HG03558 (cell line): ENCODE data around the gene ARHGEF28.

Experiments
- ATAC-seq: cut with Tn5 transposase; IDR thresholded peaks from one replicate; pipeline ENCODE4 v1.9.1; 2021; ENCODE audit warnings: moderate number of reproducible peaks; ENCODE audit not compliant: unreplicated experiment; ENCODE audit errors: extremely low read depth

The ARHGEF28 gene

DNA sequence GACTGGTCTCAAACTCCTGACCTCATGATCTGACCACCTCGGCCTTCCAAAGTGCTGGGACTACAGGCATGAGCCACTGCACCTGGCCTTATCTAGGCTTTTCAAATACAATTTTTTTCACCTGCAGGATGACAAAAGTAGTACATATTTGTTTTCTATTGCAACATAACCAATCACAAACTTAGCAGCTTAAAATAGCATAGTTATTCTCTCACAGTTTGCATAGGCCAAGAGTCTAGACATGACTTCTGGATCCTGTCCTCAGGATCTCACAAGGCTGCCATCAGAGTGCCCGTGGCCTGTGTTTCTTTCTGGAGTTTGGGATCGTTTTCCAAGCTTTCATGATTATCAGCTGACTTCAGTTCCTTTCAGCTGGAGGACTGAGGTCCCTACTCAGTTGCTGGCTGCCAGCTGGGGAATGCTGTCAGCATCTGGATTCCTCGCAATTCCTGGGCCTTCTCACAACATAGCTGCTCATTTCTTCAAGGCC lies 348.9 kb downstream of the ARHGEF28 start:
- no peak for ATAC-seq

DNA sequence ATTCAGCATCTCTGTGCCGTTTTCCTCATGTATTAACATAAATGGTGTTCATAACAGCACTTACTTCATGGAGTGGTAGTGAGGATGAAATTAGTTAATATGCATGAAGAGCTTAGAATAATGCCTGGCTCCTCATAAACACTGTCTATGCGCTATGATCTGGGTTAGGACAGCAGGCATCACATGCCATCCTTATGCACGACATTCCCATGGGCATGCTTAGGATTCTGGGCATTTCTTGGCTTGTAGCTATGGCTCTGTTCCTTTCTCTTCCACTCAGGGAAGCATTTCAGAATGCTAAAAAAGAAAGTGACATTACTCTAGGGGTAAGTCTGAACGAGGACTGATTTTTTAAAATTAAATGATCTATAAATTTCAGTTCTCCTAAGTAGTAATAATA lies 349.8 kb downstream of the ARHGEF28 start:
- no peak for ATAC-seq

DNA sequence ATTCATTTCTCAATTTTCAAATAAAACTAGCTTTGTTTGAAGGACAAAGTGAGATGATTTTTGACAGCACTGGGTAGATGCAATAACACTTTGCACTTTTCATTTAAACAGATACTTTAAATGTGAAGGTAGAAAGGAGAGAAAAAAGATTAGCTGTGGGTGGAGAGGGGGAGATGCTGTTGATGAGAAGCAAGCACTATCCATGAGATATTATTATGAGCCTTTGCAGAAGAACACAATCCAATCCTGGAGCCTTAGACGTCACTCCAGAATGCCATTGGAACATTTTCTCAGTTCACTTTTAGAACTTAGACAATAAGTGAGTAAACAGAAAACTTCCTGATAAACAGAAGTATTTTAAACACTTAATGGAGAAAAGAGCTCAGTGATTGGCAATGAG lies 351.1 kb downstream of the ARHGEF28 start:
- ATAC-seq: no peak

DNA sequence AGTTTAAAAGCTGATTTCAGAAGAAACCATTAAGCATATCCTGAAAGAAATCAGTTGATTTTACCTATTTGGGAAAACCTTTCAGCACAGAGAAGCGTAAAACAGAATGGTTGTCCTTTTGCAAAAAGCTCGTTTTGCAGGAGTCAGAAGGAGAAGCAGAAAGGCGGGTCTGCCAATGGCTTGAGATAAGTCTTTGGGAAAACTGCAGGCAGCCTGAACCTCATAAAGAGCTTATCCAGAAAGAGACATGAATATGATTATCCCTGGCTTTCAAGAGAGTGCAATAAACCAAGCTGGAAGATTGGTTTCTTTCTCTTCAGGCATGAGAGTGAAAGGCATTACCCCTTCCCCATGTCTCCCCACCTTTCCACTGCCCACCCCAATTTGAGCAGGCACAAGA lies 353.3 kb downstream of the ARHGEF28 start:
- no peak for ATAC-seq

DNA sequence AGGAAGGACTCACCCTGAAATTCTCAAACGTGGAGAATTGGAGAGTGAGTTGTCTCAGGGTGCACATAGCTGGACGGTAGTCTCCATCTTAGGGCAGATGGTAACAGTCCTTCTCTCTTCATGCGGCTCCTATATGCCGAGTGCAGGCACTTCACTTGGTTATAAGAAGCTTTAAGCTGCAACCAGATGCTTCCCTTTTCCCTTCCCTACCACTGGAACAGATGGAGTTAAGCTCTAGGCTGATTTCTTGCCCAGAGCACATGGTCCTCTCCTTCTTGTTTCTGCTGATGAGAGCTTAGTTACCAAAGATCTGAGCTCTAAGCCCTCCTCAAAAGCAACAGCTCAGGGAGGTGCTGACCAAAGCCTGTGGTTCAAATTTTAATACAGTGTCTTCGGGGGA lies 355.7 kb downstream of the ARHGEF28 start:
- no peak for ATAC-seq

DNA sequence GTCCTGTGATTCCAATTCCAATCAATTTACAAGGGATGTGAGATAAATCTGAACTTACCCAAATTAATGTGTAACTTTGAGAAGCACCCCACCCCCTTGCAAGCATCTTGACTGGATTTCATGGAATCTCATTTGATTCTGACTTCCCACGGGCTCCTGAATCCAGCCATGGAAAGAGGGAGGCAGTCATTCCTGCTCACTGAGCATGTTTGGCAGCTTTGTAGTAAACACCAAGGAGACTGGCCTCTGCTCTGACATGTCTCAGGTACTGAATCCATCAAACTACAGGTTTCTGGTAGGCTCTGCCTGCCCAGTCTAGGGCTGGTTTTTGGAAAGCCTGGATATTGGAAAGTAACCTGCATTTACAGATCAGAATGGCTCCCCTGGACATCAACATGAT lies 357.6 kb downstream of the ARHGEF28 start:
- ATAC-seq: no peak

DNA sequence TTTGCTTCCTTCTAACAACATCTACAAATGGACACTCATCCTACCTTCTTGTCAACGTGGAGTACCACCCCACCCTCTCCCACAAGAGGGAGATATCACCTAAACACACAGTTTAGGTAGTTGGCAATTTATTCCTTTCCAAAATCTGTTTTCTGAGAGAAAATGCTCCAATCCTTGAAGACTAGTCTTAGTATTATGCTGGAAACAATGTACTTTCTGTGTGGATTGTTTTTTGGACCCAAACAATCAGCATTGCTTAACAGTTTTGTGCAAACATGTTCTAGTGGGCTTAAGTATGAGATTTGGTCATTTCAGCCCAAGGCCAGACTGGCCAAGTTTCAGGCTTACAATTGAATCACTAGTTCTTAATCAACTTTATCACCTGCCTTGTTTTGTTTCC lies 359.1 kb downstream of the ARHGEF28 start:
- no peak for ATAC-seq

DNA sequence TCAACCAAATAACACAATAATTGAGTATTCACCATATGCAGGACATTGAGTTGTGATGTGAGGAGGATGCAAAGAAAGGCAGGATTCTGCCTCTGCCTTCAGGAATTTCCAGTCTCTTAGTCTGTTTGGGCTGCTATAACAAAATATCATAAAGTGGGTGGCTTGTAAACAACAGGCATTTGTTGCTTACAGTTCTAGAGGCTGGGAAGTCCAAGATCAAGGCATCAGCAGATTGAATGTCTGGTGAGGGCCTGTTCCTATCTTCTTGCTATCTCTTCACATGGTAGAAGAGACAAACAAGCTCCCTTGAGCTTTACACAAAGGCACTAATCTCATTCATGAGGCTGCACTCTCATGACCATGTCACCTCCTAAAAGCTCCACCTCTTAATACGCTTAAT lies 360.7 kb downstream of the ARHGEF28 start:
- ATAC-seq: no peak

DNA sequence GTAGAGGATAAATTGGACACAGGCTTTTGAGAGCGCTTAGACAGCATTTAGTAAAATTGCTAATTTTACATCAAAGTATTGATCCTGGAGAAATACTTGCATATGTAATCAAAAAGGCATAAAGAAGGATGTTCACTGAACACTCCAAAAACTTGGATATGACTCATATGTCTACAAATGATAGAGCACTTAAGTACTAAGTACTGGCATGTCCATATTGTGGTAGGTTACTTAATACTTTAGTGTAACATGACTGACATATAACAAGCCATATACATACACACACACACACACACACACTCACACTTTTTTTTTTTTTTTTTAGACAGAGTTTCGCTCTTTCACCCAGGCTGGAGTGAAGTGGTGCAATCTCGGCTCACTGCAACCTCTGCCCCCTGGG lies 361.9 kb downstream of the ARHGEF28 start:
- no peak for ATAC-seq

DNA sequence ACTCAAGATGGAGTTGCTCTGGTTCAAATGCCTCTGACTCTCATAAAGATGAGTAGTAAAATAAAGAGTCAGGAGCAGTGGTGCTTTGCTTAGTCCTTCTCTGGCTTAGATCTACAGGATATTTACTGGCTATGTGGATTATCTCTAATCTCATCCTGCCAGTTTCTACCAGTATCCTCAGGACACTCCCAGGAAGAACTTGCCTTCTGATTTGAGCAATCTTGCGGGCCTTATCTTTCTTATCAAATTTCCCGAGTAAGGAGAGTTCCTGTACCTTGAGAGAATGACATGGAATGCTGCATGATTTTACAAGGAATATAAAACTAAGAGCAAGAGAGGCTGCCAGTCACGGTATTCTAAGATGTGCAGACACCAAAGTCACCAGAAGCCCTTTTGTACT lies 364.0 kb downstream of the ARHGEF28 start:
- no peak for ATAC-seq
